GM10248 (cell line): ENCODE data around the gene TTLL5.

ENCODE experiments used
- CTCF ChIA-PET: fragments of 300-600 bp; sonication (Branson Sonifier 250); formaldehyde crosslinking; extraction: SDS; loops from one replicate; lab custom pipeline; 2021; ENCODE audit warnings: antibody characterized with exemption; lab: Yijun Ruan, JAX
- POLR2A ChIA-PET: fragments of 350-650 bp; sonication (Branson Sonifier 250); formaldehyde crosslinking; extraction: SDS; loops from one replicate; lab custom pipeline; 2020; ENCODE audit warnings: antibody characterized with exemption; lab: Yijun Ruan, JAX
- DNase-seq: peaks from one replicate; pipeline ENCODE4 v3.0.0; 2012; ENCODE audit errors: extremely low spot score
- TF ChIP-seq, protein P1 (sequence below): IDR thresholded peaks from 2 replicates; pipeline ENCODE4 v1.5.1; 2012; ENCODE audit warnings: mild to moderate bottlenecking, low read depth; ENCODE audit errors: extremely low read depth, missing control alignments, control extremely low read depth

The TTLL5 gene

DNA sequence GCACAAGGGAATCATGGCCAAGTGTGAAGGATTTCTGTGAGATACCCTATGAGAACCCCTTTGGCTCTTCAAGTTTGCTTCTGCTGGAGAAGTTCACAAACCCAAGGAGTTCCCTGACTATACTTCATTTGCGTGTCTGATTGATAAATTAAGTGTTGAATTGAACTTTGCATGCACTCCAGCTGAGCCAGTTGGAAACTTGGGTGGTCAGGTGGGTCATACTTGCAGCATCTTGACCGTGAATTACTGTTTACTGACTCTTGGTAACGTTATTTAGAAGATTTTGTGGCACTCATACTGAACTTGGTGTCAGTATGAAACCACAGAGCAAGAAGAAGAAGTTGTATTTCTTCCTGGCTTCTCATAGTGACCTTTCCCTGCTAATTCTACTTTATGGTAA, 243.3 kb downstream of the TTLL5 start:
- TF ChIP-seq, protein P1, sequence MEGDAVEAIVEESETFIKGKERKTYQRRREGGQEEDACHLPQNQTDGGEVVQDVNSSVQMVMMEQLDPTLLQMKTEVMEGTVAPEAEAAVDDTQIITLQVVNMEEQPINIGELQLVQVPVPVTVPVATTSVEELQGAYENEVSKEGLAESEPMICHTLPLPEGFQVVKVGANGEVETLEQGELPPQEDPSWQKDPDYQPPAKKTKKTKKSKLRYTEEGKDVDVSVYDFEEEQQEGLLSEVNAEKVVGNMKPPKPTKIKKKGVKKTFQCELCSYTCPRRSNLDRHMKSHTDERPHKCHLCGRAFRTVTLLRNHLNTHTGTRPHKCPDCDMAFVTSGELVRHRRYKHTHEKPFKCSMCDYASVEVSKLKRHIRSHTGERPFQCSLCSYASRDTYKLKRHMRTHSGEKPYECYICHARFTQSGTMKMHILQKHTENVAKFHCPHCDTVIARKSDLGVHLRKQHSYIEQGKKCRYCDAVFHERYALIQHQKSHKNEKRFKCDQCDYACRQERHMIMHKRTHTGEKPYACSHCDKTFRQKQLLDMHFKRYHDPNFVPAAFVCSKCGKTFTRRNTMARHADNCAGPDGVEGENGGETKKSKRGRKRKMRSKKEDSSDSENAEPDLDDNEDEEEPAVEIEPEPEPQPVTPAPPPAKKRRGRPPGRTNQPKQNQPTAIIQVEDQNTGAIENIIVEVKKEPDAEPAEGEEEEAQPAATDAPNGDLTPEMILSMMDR: no peak
- POLR2A ChIA-PET: no interaction called here
- CTCF ChIA-PET: interaction anchor here (9.6 kb wide), 1 partner anchor 78 kb away, joined by 167 read pairs; the partner anchor contains the start of genes IFT43 and TGFB3
- no peak for DNase-seq

DNA sequence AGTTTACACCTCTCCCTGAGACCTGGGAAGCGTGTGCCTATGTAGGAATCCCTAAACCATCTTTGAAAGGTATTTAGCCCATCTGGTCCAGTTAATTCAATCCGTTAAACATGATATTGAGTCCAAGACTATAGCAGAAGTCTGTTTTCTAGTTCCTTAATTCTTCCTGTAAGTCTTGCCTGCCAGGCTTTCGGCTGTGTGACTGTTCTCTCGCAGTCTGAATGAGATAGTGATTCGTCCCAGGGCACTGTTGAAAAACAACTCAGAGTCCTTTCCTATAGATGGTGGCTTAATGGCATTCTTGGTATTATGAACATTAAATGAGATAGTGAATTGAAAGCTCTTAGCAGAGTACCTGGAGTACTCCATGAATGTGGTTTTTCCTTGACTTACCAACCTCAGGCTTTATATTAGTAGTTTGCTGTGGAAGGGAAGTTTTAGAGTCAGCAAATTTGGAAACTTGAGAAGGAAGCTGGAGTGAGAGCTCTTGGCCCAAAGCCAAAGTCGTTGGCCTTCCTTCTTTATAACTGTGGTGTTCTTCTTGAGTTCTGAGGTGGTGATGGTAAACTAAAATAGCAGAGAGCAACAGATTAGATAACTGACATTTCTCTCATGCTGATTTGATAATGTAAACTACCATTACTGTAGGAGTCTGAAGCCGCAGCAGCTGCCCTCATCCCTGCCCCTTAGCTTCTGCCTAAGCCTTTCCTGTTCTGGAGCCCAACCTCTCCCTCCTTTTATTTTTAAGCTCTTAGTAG, 244.3 kb downstream of the TTLL5 start:
- TF ChIP-seq, protein P1: no peak
- no peak for DNase-seq
- POLR2A ChIA-PET: no interaction called here
- CTCF ChIA-PET: interaction anchor here (0.9 to 9.6 kb wide), 30 partner anchors 8 to 482 kb away, joined by 3 to 167 read pairs (median 10); partner anchors contain the start of genes IFT43 and TGFB3

DNA sequence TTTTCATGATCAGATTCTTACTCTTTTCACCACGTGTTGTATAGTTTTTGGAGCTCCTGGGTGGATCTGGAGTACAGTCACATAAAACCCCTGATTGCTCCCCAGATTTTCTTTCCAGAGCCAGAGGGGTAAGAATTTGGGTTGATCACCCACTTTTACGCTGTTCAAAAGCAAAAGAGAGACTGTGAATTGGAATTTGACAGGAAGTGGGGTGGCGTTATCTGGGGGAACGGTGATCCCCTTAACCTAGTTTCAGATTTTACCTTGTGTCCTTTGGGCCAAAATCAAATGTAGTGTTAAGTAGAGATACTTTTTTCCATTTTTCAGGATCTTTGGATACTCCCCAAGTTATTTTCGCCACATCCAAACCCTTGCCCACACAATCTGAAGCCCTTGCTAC, 245.2 kb downstream of the TTLL5 start:
- TF ChIP-seq, protein P1: no peak
- POLR2A ChIA-PET: no interaction called here
- DNase-seq: no peak
- CTCF ChIA-PET: interaction anchor here (0.6 to 9.6 kb wide), 56 partner anchors 9 to 484 kb away, joined by 3 to 167 read pairs (median 5); partner anchors contain the start of genes IFT43 and TGFB3

DNA sequence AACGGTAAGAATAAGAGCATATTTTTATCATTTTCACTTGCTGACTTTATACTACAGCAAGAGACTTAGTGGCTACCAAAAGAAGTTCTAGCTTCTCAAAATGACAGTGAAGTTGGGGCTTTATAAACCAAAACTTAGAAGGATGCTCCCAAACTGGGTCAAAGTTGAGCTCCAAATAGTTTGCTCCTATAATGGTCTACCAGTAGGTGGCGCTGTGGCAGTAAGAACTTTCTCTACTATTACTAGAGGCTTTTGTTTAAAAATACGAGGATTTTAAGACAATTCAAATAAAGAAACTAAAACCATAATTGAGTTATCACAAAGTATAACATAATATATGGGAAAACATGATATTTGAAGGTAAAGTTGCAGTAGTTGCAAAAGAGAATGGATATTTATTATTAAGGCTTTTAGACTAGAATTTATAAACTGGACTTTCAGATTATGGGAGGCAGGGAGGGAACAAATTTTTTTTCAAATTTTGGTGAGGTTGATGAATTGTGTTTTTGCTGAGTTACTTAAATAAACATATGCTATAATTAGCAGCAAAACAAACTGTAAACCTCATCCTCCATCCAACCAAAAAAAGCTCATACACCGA, 245.7 kb downstream of the TTLL5 start:
- TF ChIP-seq, protein P1: peak; percentile 72
- POLR2A ChIA-PET: no interaction called here
- DNase-seq: peak; percentile 62
- CTCF ChIA-PET: interaction anchor here (0.6 to 9.6 kb wide), 59 partner anchors 9 to 484 kb away, joined by 3 to 167 read pairs (median 5); partner anchors contain the start of genes IFT43 and TGFB3

DNA sequence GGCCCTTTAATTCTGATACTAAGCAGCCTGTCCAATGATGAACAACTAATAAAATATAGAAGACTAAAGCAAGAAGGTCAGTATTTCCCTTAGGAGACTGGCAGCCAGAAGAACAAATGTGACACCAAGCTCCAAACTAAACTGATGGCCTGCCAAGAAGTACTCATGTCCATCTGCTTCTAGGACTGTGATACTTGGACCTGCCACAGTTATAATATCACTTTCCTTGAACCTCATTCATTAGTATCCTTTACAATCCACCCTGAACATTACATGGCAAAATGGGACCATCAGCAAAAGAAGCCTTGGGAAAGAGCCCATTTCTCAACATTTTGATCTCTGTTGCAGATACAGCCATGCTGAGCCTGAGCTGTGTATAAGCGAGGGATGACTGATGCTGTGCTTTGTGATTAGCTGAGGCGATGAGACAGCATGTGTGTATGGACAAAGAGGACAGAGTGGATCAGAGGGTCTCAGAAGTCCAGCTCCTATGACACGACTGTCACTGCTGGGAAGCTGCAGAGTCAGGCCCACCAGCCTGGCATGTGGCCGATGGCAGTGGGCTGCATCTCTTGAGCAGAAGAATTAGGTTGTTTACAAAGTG, 246.8 kb downstream of the TTLL5 start:
- no peak for DNase-seq
- ChIA-PET POLR2A (no interaction called here), CTCF (interaction anchor here (0.9 to 9.6 kb wide), 33 partner anchors 8 to 483 kb away, joined by 3 to 167 read pairs (median 9); partner anchors contain the start of genes IFT43 and TGFB3)
- TF ChIP-seq, protein P1: no peak

DNA sequence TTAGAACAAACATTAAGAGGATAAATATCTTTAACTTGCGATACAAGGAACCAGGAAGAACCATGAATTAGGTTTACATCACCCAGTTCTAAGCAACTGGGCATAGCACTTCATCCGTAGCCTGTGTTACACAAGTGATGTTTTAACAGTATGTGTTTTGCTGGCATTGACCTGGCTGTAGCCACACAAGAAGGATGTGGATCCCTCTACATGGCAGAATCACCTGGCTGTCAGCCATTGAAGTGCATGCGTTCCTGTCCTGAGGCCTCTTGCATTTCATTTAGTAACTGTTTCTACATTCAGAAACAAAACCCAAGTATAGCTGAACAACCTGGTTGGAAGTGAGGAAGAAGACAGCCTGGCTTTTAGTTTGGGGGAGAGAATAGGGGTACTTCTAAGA, 248.6 kb downstream of the TTLL5 start:
- ChIA-PET CTCF (interaction anchor here (9.6 kb wide), 1 partner anchor 73 kb away, joined by 167 read pairs; the partner anchor contains the start of genes IFT43 and TGFB3), POLR2A (no interaction called here)
- DNase-seq: no peak
- TF ChIP-seq, protein P1: no peak
